Tibial nerve (tissue), 4 donors: ENCODE measurements around the gene BCL2. TPM values are rescaled to one million over a fixed set of nuclear protein-coding genes. Genes with fewer than 3 reads are reported as not detected.

Experiments used
- DNase-seq, 2 donors: peaks; one replicate each; pipeline ENCODE4 v3.0.0-alpha.2; 2019; ENCODE audit warnings: low spot score in 2 of 2
- H3K27ac ChIP-seq, 4 donors: fragments of 200-600 bp; sonication (generic) in 3 of 4; one replicate each; pipeline ENCODE4 v1.5.1; 2017 to 2019; ENCODE audit warnings: mild to moderate bottlenecking in 1 of 4
- H3K27me3 ChIP-seq, 2 donors: fragments of 200-600 bp; sonication (generic) in 1 of 2; one replicate each; pipeline versions ENCODE4 v1.5.1 to v1.6.0; 2017 to 2019
- H3K36me3 ChIP-seq, 3 donors: fragments of 200-600 bp; sonication (generic); one replicate each; pipeline ENCODE4 v1.5.1; 2018 to 2019
- H3K4me1 ChIP-seq, 4 donors: fragments of 200-600 bp; sonication (generic) in 3 of 4; one replicate each; pipeline ENCODE4 v1.5.1; 2017 to 2019
- H3K4me3 ChIP-seq, 4 donors: fragments of 200-600 bp; sonication (generic) in 3 of 4; one replicate each; pipeline ENCODE4 v1.5.1; 2017 to 2019; ENCODE audit warnings: mild to moderate bottlenecking in 1 of 4, moderate library complexity in 1 of 4
- H3K9me3 ChIP-seq, 4 donors: fragments of 200-600 bp; sonication (generic) in 3 of 4; one replicate each; pipeline ENCODE4 v1.5.1; 2017 to 2019
- EP300 ChIP-seq, 2 donors: sonication (generic); formaldehyde crosslinking; IDR thresholded peaks; one replicate each; pipeline ENCODE4 v1.6.1; 2017; ENCODE audit warnings: antibody characterized with exemption in 2 of 2, mild to moderate bottlenecking in 1 of 2
- POLR2A ChIP-seq, 2 donors: fragments of 450-650 bp; IDR thresholded peaks; one replicate each; pipeline ENCODE4 v1.6.1; 2017; ENCODE audit warnings: antibody characterized with exemption in 2 of 2, mild to moderate bottlenecking in 2 of 2, moderate library complexity in 2 of 2
- WGBS, 2 donors: methylation state at CpG; one replicate each; pipeline ENCODE4 v1.1.5; 2018; 5-methylcytosine and 5-hydroxymethylcytosine counted together
- total RNA-seq, 4 donors: library from RNA; depleted of rRNA; stranded (reverse); fragments of >200 nt; gene quantifications; one replicate each; pipeline ENCODE4 v1.1.0, GENCODE V29; 2016
- TF ChIP-seq, protein P1 (sequence below), 5 experiments: fragments of 200-600 bp in 3 of 5; fragments of 450-650 bp in 2 of 5; sonication (generic) in 3 of 5; IDR thresholded peaks; one replicate each; pipeline ENCODE4 v1.5.1; 2016 to 2019; ENCODE audit warnings: antibody characterized with exemption in 5 of 5, mild to moderate bottlenecking in 3 of 5, moderate library complexity in 2 of 5

The BCL2 gene
- total RNA-seq, 4 donors from 2014 or later: 54.7 to 79.1 (median 67.0) TPM

DNA sequence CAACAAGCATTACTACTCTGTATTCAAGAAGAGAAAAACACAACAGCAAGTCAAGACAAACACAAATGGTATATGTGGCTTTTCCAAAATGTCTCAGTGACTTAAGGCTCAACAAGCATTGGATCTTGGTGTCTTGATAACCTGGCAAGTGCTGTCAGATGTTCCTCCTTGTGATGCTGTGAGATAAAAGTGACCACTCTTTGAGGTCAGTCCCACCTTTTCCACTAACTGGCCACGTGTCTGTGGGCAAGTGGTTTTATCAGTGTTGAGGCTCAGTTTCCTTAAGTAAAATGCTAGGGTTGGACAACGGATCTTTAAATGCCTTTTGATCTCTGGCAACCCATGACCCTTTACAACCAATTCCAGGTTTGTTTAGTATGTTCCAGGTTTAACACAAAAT lies 98.7 kb downstream of the BCL2 start:
- Histone ChIP-seq H3K9me3 (peaks cover 0 to 6% (median 0%) of the 10 kb centered on the region in 4 donors), H3K27me3 (no peaks in the 10 kb centered on the region), H3K4me3 (no peak overlapping the region), H3K4me1 (peaks cover 0 to 17% (median 4%) of the 10 kb centered on the region in 4 donors), H3K36me3 (peaks cover 0 to 6% (median 0%) of the 10 kb centered on the region in 3 donors), H3K27ac (no peak overlapping the region)
- WGBS, 2 donors: 50% methylated on average over 2 of the region's 2 CpGs
- no peak for TF ChIP-seq POLR2A (IDR thresholded peaks at IDR 0.05)
- TF ChIP-seq, protein P1, sequence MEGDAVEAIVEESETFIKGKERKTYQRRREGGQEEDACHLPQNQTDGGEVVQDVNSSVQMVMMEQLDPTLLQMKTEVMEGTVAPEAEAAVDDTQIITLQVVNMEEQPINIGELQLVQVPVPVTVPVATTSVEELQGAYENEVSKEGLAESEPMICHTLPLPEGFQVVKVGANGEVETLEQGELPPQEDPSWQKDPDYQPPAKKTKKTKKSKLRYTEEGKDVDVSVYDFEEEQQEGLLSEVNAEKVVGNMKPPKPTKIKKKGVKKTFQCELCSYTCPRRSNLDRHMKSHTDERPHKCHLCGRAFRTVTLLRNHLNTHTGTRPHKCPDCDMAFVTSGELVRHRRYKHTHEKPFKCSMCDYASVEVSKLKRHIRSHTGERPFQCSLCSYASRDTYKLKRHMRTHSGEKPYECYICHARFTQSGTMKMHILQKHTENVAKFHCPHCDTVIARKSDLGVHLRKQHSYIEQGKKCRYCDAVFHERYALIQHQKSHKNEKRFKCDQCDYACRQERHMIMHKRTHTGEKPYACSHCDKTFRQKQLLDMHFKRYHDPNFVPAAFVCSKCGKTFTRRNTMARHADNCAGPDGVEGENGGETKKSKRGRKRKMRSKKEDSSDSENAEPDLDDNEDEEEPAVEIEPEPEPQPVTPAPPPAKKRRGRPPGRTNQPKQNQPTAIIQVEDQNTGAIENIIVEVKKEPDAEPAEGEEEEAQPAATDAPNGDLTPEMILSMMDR (IDR thresholded peaks at IDR 0.05): no peak
- TF ChIP-seq EP300 (IDR thresholded peaks at IDR 0.05): no peak
- DNase-seq: no peak

DNA sequence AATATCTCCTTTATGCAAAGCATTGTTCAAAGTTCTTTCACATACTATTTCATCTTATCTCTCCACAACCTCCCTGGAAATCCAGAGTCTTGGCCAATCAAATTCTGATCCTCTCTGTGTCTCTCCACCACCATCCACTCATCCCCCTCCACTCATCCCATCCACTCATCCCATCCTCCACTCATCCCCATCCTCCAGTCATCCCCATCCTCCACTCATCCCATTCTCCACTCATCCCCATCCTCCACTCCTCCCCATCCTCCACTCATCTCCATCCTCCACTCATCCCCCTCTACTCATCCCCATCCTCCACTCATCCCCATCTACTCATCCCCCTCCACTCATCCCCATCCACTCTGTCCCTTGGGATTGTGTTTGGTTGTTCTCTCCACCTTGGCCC lies 101.1 kb downstream of the BCL2 start:
- DNase-seq: no peak
- Histone ChIP-seq H3K4me3 (no peak overlapping the region), H3K36me3 (no peaks in the 10 kb centered on the region), H3K27me3 (no peaks in the 10 kb centered on the region), H3K4me1 (peaks cover 0 to 13% (median 0%) of the 10 kb centered on the region in 4 donors), H3K27ac (no peak overlapping the region), H3K9me3 (no peaks in the 10 kb centered on the region)
- TF ChIP-seq EP300 (IDR thresholded peaks at IDR 0.05) (no peak), POLR2A (IDR thresholded peaks at IDR 0.05) (no peak)
- TF ChIP-seq, protein P1 (IDR thresholded peaks at IDR 0.05): no peak

DNA sequence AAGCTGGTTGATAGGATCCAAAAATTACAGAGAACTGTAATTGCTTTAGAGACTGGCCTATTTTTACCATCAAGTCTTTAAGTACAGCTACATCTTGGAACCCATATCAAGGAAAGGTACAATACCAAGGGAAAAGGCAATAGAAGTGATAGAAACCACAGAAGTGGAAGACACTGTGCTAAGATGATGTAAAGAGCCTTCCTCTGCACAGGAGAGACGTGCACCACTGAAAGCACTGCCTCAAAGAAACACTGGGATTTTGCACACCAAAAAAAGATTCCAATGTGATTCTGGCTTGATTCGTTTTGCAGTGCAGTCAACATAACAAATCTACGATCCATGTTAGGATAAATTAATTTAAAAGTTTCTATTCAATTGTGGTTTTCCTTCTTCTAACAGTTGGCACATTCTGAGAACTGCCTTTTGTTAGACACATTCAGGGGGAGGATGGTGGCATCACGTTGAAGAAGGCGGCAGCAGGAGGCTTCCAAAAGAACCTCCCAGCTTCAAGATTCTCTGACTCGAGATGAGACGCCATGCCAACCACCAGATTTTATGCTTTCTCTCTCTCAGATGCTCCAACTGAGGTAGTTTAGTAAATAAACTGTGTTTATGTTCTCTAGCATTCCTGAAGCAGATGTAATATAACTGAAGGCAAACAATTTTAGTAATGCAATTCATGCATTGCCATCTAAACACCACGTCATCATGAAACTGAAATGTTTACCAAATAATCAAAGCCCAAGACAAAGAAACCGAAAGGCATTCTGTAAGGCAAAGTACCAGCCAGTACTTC lies 102.9 kb downstream of the BCL2 start:
- peak overlapping the region in 3 of 4 donors; percentile 36 to 67 (median 63) for H3K27ac ChIP-seq
- TF ChIP-seq EP300 (IDR thresholded peaks at IDR 0.05): no peak
- no peak for TF ChIP-seq POLR2A (IDR thresholded peaks at IDR 0.05)
- TF ChIP-seq, protein P1 (IDR thresholded peaks at IDR 0.05): no peak
- H3K4me3 ChIP-seq: no peak overlapping the region
- no peaks in the 10 kb centered on the region for H3K27me3 ChIP-seq
- no peaks in the 10 kb centered on the region for H3K36me3 ChIP-seq
- H3K9me3 ChIP-seq: no peaks in the 10 kb centered on the region
- H3K4me1 ChIP-seq: peaks cover 0 to 21% (median 2%) of the 10 kb centered on the region in 4 donors
- WGBS, 2 donors: 46 to 48% methylated on average over 9 of the region's 9 CpGs
- DNase-seq: no peak

DNA sequence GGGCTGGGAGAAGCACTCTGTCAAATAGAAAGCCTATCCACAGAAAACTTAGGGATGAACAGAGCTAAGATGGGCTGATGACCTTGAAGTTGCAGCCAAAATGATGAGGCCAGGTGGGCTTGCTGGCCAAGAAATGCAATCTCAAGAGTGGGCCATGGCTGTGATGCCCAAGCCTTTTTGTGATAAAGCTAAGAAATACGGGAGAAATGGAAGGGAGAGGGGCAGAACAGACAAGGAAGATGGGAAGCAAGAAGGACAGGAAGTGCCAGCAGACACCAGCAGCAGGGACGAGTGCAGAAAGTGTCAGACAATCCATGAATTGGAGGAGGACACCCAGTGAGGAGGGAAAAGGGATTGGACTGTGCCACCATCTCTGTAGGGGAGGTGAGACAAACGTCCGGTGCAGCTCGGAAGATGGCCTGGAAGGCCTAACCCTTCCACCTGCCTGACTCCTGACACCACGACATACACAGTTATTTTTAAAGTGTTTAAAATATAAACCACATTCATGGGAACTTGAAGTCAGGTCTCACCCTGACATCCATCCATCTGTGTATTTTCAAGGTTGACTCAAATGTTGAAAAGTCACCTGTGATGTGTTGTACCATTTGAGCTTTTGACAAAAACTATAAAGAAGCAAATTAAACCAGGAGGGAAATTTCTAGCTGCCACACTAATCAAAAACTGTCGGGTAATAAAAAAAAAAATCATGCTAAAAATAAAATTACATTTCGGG lies 105.5 kb downstream of the BCL2 start:
- TF ChIP-seq, protein P1 (IDR thresholded peaks at IDR 0.05): no peak
- TF ChIP-seq POLR2A (IDR thresholded peaks at IDR 0.05) (no peak), EP300 (IDR thresholded peaks at IDR 0.05) (no peak)
- no peaks in the 10 kb centered on the region for H3K9me3 ChIP-seq
- WGBS, 2 donors: 87% methylated on average over 8 of the region's 8 CpGs
- peaks cover 0 to 26% (median 2%) of the 10 kb centered on the region in 4 donors for H3K4me1 ChIP-seq
- DNase-seq: no peak
- H3K27ac ChIP-seq: peak overlapping the region in 1 of 4 donors; percentile 7
- H3K27me3 ChIP-seq: no peaks in the 10 kb centered on the region
- H3K36me3 ChIP-seq: no peaks in the 10 kb centered on the region
- no peak overlapping the region for H3K4me3 ChIP-seq
